ENCODE data around the gene CABP1. TPM values are rescaled to one million over a fixed set of nuclear protein-coding genes. Genes with fewer than 3 reads are reported as not detected.

The CABP1 gene
- total and polyA plus RNA-seq, 2 experiments from 2014 or later, result 5.1 to 5.2 TPM

- peaks cover 23% of the 10 kb centered on the region for H3K79me2 ChIP-seq (replicated peaks; ENCODE audit: insufficient read depth)
- no peaks in the 10 kb centered on the region for H3K36me3 ChIP-seq (ENCODE audit: insufficient read depth)
- H3K9me2 ChIP-seq (ENCODE audit: insufficient read depth), result no peaks in the 10 kb centered on the region
- TF ChIP-seq EZH2 (IDR thresholded peaks at IDR 0.05; ENCODE audit: low read depth, unreplicated experiment) (no peak), STAT1 (IDR thresholded peaks at IDR 0.05; ENCODE audit: unreplicated experiment) (no peak), CTCF (conservative IDR thresholded peaks at IDR 0.05; ENCODE audit: low read depth in 2 of 2) (no peak), EZH2phosphoT487 (IDR thresholded peaks at IDR 0.05; ENCODE audit: unreplicated experiment) (no peak), ZNF331 (CRISPR knock-in tag; IDR thresholded peaks at IDR 0.05; ENCODE audit: low read depth) (no peak)
- TF ChIP-seq, protein P1, sequence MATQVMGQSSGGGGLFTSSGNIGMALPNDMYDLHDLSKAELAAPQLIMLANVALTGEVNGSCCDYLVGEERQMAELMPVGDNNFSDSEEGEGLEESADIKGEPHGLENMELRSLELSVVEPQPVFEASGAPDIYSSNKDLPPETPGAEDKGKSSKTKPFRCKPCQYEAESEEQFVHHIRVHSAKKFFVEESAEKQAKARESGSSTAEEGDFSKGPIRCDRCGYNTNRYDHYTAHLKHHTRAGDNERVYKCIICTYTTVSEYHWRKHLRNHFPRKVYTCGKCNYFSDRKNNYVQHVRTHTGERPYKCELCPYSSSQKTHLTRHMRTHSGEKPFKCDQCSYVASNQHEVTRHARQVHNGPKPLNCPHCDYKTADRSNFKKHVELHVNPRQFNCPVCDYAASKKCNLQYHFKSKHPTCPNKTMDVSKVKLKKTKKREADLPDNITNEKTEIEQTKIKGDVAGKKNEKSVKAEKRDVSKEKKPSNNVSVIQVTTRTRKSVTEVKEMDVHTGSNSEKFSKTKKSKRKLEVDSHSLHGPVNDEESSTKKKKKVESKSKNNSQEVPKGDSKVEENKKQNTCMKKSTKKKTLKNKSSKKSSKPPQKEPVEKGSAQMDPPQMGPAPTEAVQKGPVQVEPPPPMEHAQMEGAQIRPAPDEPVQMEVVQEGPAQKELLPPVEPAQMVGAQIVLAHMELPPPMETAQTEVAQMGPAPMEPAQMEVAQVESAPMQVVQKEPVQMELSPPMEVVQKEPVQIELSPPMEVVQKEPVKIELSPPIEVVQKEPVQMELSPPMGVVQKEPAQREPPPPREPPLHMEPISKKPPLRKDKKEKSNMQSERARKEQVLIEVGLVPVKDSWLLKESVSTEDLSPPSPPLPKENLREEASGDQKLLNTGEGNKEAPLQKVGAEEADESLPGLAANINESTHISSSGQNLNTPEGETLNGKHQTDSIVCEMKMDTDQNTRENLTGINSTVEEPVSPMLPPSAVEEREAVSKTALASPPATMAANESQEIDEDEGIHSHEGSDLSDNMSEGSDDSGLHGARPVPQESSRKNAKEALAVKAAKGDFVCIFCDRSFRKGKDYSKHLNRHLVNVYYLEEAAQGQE (IDR thresholded peaks at IDR 0.05; ENCODE audit: unreplicated experiment), result no peak
- TF ChIP-seq, protein P2, sequence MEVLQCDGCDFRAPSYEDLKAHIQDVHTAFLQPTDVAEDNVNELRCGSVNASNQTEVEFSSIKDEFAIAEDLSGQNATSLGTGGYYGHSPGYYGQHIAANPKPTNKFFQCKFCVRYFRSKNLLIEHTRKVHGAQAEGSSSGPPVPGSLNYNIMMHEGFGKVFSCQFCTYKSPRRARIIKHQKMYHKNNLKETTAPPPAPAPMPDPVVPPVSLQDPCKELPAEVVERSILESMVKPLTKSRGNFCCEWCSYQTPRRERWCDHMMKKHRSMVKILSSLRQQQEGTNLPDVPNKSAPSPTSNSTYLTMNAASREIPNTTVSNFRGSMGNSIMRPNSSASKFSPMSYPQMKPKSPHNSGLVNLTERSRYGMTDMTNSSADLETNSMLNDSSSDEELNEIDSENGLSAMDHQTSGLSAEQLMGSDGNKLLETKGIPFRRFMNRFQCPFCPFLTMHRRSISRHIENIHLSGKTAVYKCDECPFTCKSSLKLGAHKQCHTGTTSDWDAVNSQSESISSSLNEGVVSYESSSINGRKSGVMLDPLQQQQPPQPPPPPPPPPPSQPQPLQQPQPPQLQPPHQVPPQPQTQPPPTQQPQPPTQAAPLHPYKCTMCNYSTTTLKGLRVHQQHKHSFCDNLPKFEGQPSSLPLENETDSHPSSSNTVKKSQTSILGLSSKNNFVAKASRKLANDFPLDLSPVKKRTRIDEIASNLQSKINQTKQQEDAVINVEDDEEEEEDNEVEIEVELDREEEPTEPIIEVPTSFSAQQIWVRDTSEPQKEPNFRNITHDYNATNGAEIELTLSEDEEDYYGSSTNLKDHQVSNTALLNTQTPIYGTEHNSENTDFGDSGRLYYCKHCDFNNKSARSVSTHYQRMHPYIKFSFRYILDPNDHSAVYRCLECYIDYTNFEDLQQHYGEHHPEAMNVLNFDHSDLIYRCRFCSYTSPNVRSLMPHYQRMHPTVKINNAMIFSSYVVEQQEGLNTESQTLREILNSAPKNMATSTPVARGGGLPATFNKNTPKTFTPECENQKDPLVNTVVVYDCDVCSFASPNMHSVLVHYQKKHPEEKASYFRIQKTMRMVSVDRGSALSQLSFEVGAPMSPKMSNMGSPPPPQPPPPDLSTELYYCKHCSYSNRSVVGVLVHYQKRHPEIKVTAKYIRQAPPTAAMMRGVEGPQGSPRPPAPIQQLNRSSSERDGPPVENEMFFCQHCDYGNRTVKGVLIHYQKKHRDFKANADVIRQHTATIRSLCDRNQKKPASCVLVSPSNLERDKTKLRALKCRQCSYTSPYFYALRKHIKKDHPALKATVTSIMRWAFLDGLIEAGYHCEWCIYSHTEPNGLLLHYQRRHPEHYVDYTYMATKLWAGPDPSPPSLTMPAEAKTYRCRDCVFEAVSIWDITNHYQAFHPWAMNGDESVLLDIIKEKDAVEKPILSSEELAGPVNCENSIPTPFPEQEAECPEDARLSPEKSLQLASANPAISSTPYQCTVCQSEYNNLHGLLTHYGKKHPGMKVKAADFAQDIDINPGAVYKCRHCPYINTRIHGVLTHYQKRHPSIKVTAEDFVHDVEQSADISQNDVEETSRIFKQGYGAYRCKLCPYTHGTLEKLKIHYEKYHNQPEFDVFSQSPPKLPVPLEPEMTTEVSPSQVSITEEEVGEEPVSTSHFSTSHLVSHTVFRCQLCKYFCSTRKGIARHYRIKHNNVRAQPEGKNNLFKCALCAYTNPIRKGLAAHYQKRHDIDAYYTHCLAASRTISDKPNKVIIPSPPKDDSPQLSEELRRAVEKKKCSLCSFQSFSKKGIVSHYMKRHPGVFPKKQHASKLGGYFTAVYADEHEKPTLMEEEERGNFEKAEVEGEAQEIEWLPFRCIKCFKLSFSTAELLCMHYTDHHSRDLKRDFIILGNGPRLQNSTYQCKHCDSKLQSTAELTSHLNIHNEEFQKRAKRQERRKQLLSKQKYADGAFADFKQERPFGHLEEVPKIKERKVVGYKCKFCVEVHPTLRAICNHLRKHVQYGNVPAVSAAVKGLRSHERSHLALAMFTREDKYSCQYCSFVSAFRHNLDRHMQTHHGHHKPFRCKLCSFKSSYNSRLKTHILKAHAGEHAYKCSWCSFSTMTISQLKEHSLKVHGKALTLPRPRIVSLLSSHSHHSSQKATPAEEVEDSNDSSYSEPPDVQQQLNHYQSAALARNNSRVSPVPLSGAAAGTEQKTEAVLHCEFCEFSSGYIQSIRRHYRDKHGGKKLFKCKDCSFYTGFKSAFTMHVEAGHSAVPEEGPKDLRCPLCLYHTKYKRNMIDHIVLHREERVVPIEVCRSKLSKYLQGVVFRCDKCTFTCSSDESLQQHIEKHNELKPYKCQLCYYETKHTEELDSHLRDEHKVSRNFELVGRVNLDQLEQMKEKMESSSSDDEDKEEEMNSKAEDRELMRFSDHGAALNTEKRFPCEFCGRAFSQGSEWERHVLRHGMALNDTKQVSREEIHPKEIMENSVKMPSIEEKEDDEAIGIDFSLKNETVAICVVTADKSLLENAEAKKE (CRISPR knock-in tag; IDR thresholded peaks at IDR 0.05), result no peak
- TF ChIP-seq, protein P3, sequence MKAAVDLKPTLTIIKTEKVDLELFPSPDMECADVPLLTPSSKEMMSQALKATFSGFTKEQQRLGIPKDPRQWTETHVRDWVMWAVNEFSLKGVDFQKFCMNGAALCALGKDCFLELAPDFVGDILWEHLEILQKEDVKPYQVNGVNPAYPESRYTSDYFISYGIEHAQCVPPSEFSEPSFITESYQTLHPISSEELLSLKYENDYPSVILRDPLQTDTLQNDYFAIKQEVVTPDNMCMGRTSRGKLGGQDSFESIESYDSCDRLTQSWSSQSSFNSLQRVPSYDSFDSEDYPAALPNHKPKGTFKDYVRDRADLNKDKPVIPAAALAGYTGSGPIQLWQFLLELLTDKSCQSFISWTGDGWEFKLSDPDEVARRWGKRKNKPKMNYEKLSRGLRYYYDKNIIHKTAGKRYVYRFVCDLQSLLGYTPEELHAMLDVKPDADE (IDR thresholded peaks at IDR 0.05), result no peak
- H4K20me1 ChIP-seq (replicated peaks; ENCODE audit: insufficient read depth), result peaks cover 12% of the 10 kb centered on the region; the same call in 1 of the 2 replicates
- no peak overlapping the region for H3K4me3 ChIP-seq
- no peaks in the 10 kb centered on the region for H3K27me3 ChIP-seq (ENCODE audit: insufficient read depth)
- no peak for ATAC-seq
- H3K27me3 Mint-ChIP-seq (ENCODE audit: insufficient read depth, low read depth, poor library complexity), result peaks cover 2% of the 10 kb centered on the region
- no peak overlapping the region for H3K27ac ChIP-seq (ENCODE audit: low read depth)
- no peak overlapping the region for H3K27ac Mint-ChIP-seq
- no peaks in the 10 kb centered on the region; the same call in 2 of the 3 replicates for H3K36me3 Mint-ChIP-seq (ENCODE audit: low read depth)
- no peak for DNase-seq (ENCODE audit: low spot score)
- H3K4me3 Mint-ChIP-seq, result no peak overlapping the region
- peaks cover 19% of the 10 kb centered on the region for H3K4me1 Mint-ChIP-seq
- no peaks in the 10 kb centered on the region for H3K9me3 Mint-ChIP-seq
- H2AFZ ChIP-seq, result 0 out of 2 replicates have a peak overlapping the region, but pooled peaks have one; percentile 7
- H3K4me1 ChIP-seq (ENCODE audit: insufficient read depth), result peaks cover 18% of the 10 kb centered on the region; the same call in 1 of the 2 replicates
- no peak overlapping the region for H3K4me2 ChIP-seq
- peaks cover under 1% of the 10 kb centered on the region; the same call in 1 of the 2 replicates for H3F3A ChIP-seq (replicated peaks; ENCODE audit: low read depth)
These were observed 44.1 kb downstream of the CABP1 start for GRCh38 chr12:120684523-120684932.

All from GM23338 (cell line).